ENCODE data around the gene OR7A10.
"Not testable (repeated sequence)": the region's sequence is repeated elsewhere in the genome, so short reads cannot be mapped to it uniquely, and the experiment has no call there.

The OR7A10 gene

GRCh38 chr19:14792250-14792649, 56.5 kb downstream of the OR7A10 start:
- not testable (repeated sequence) for DNase-seq

Measured in activated gamma-delta T cell (primary cell).